ENCODE measurements around the gene DOCK8.
"Not testable (repeated sequence)": the region's sequence is repeated elsewhere in the genome, so short reads cannot be mapped to it uniquely, and the experiment has no call there.

DOCK8 gene

GRCh38 chr9:409655-410054 lies 195.0 kb downstream of the DOCK8 start:
- DNase-seq (ENCODE audit: low read depth in 3 of 3), result not testable (repeated sequence)

GRCh38 chr9:414595-414994 lies 199.9 kb downstream of the DOCK8 start:
- DNase-seq (ENCODE audit: low read depth in 3 of 3), result no peak

GRCh38 chr9:419571-420171 lies 205.0 kb downstream of the DOCK8 start:
- no peak for DNase-seq (ENCODE audit: low read depth in 3 of 3)

GRCh38 chr9:421896-422295 lies 207.2 kb downstream of the DOCK8 start:
- no peak for DNase-seq (ENCODE audit: low read depth in 3 of 3)

- DNase-seq (ENCODE audit: low read depth in 3 of 3), result no peak
Observed at GRCh38 chr9:426264-426663, 211.6 kb downstream of the DOCK8 start.

GRCh38 chr9:426976-427375 lies 212.3 kb downstream of the DOCK8 start:
- no peak for DNase-seq (ENCODE audit: low read depth in 3 of 3)

GRCh38 chr9:431701-432100 lies 217.0 kb downstream of the DOCK8 start:
- DNase-seq (ENCODE audit: low read depth in 3 of 3), result no peak

- DNase-seq (ENCODE audit: low read depth in 3 of 3), result no peak
Observed at GRCh38 chr9:436482-436881, 221.8 kb downstream of the DOCK8 start.

- DNase-seq (ENCODE audit: low read depth in 3 of 3), result no peak
Observed at GRCh38 chr9:437066-437465, 222.4 kb downstream of the DOCK8 start.

- no peak for DNase-seq (ENCODE audit: low read depth in 3 of 3)
Observed at GRCh38 chr9:437574-438001, 222.9 kb downstream of the DOCK8 start.

GRCh38 chr9:438066-438465 lies 223.4 kb downstream of the DOCK8 start:
- no peak for DNase-seq (ENCODE audit: low read depth in 3 of 3)

- no peak for DNase-seq (ENCODE audit: low read depth in 3 of 3)
Observed at GRCh38 chr9:438961-439768, 224.5 kb downstream of the DOCK8 start.

GRCh38 chr9:441126-441525 lies 226.5 kb downstream of the DOCK8 start:
- no peak for DNase-seq (ENCODE audit: low read depth in 3 of 3)

GRCh38 chr9:444528-444927 lies 229.9 kb downstream of the DOCK8 start:
- DNase-seq (ENCODE audit: low read depth in 3 of 3), result no peak

- no peak for DNase-seq (ENCODE audit: low read depth in 3 of 3)
Observed at GRCh38 chr9:445033-445432, 230.4 kb downstream of the DOCK8 start.

- DNase-seq (ENCODE audit: low read depth in 3 of 3), result no peak
Observed at GRCh38 chr9:446074-446699, 231.5 kb downstream of the DOCK8 start.

- peak; percentile 28 to 65 (median 50) for DNase-seq (ENCODE audit: low read depth in 3 of 3)
Observed at GRCh38 chr9:447230-448025, 232.8 kb downstream of the DOCK8 start.

- DNase-seq (ENCODE audit: low read depth in 3 of 3), result no peak
Observed at GRCh38 chr9:450057-450456, 235.4 kb downstream of the DOCK8 start.

- no peak for DNase-seq (ENCODE audit: low read depth in 3 of 3)
Observed at GRCh38 chr9:450561-450960, 235.9 kb downstream of the DOCK8 start.

- DNase-seq (ENCODE audit: low read depth in 3 of 3), result no peak
Observed at GRCh38 chr9:453832-454231, 239.2 kb downstream of the DOCK8 start.

- DNase-seq (ENCODE audit: low read depth in 3 of 3), result no peak
Observed at GRCh38 chr9:456365-456764, 241.7 kb downstream of the DOCK8 start.

GRCh38 chr9:458590-458989 lies 243.9 kb downstream of the DOCK8 start:
- no peak for DNase-seq (ENCODE audit: low read depth in 3 of 3)

Measured in stimulated activated CD4-positive, alpha-beta T cell treated with anti-CD3 and anti-CD28 coated beads, TNF-alpha, amount 100 ng/mL, for 48 hours (primary cell).